Prostate gland (tissue), 2 donors: ENCODE data around the gene FCER2.

Experiments used
- CTCF ChIP-seq, 4 experiments: fragments of 200-600 bp in 2 of 4; fragments of 450-650 bp in 2 of 4; sonication (generic) in 2 of 4; IDR thresholded peaks; 1 replicate in 3 of 4; 2 replicates in 1 of 4; pipeline ENCODE4 v1.5.1; 2016 to 2019; ENCODE audit warnings: antibody characterized with exemption in 4 of 4, mild to moderate bottlenecking in 2 of 4, moderate library complexity in 2 of 4
- POLR2AphosphoS5 ChIP-seq: sonication (generic); formaldehyde crosslinking; IDR thresholded peaks from one replicate; pipeline ENCODE4 v1.6.1; 2017; ENCODE audit warnings: antibody characterized with exemption

GRCh38 chr19:7685546-7686445 lies 16.1 kb downstream of the FCER2 start:
- TF ChIP-seq CTCF (IDR thresholded peaks at IDR 0.05) (no peak), POLR2AphosphoS5 (no peak)
